Heart right ventricle (tissue), 16 donors: ENCODE data around the gene PTPN2. TPM values are rescaled to one million over a fixed set of nuclear protein-coding genes. Genes with fewer than 3 reads are reported as not detected.
"Not testable (repeated sequence)": the region's sequence is repeated elsewhere in the genome, so short reads cannot be mapped to it uniquely, and the experiment has no call there.

Experiments used
- ATAC-seq, 8 donors: fragments of 200-7000 bp; cut with Tn5 transposase; one replicate each; pipeline ENCODE4 v1.9.1; 2020; ENCODE audit warnings: mild to moderate bottlenecking in 8 of 8, moderate library complexity in 8 of 8, moderate number of reproducible peaks in 1 of 8
- DNase-seq, 2 donors: peaks; one replicate each; pipeline ENCODE4 v3.0.0-alpha.2; 2020
- H3K27ac ChIP-seq, 10 donors: fragments of 200-600 bp; sonication (generic) in 2 of 10; one replicate each; pipeline versions ENCODE4 v1.5.0 to v1.8.0; 2020 to 2022; ENCODE audit warnings: mild to moderate bottlenecking in 3 of 10
- H3K27me3 ChIP-seq, 7 donors: fragments of 200-600 bp; one replicate each; pipeline ENCODE4 v1.8.0; 2021 to 2022; ENCODE audit warnings: mild to moderate bottlenecking in 2 of 7
- H3K36me3 ChIP-seq, 9 donors: fragments of 200-600 bp; sonication (generic) in 1 of 9; one replicate each; pipeline versions ENCODE4 v1.5.0 to v1.8.0; 2020 to 2022; ENCODE audit warnings: mild to moderate bottlenecking in 2 of 9
- H3K4me1 ChIP-seq, 9 donors: fragments of 200-600 bp; sonication (generic) in 1 of 9; one replicate each; pipeline versions ENCODE4 v1.5.0 to v1.8.0; 2020 to 2022; ENCODE audit warnings: mild to moderate bottlenecking in 4 of 9
- H3K4me3 ChIP-seq, 10 donors: fragments of 200-600 bp; sonication (generic) in 2 of 10; one replicate each; pipeline versions ENCODE4 v1.5.0 to v1.8.0; 2020 to 2022; ENCODE audit warnings: mild to moderate bottlenecking in 7 of 10, moderate library complexity in 2 of 10
- H3K9me3 ChIP-seq, 11 donors: fragments of 200-600 bp in 10 of 11; sonication (generic) in 2 of 11; one replicate each; pipeline versions ENCODE4 v1.5.0 to v1.8.0; 2013 to 2022; ENCODE audit warnings: mild to moderate bottlenecking in 2 of 11, control low read depth in 1 of 11, moderate library complexity in 1 of 11
- CTCF ChIP-seq, 9 donors: fragments of 200-600 bp; sonication (generic) in 2 of 9; IDR thresholded peaks; one replicate each; pipeline versions ENCODE4 v1.5.0 to v1.8.0; 2021 to 2022; ENCODE audit warnings: antibody characterized with exemption in 9 of 9, mild to moderate bottlenecking in 5 of 9, moderate library complexity in 1 of 9
- WGBS, 2 donors: extraction: QIAGEN DNeasy Blood & Tissue Kit; methylation state at CpG; one replicate each; pipeline ENCODE4 v1.1.7; 2013; ENCODE audit warnings: inconsistent platforms in 1 of 2; 5-methylcytosine and 5-hydroxymethylcytosine counted together
- intact Hi-C, 10 donors: fragments of 100-400 bp; cut with DNase I; formaldehyde crosslinking; loops; one replicate each; pipeline versions ENCODE4 v1.11.1 to v1.14.2; 2022
- polyA plus RNA-seq, 2 donors: library from polyadenylated mRNA; stranded (reverse); fragments of 200-250 nt; gene quantifications; one replicate each; pipeline ENCODE4 v1.2.3, GENCODE V29; 2013
- total RNA-seq, 10 donors: library from RNA; stranded (reverse); fragmentation: NEBNext Ultra II Directional in 3 of 10; extraction: Animal tissue kit (Norgen Biotek cat#: 25700) in 3 of 10; gene quantifications; one replicate each; pipeline versions ENCODE4 v1.2.1 to v1.2.4, GENCODE V29; 2021 to 2023
- donor health status: Arrhythmogenic right ventricular cardiomyopathy.
- donor health status: ischemic (EF 13 %, LVEDD 7.1; RV severe dilation, severe dysfunction).
- donor health status: healthy with polysubstance abuse.
- donor health status: DM: no; HTN: yes; CAD: no.
- donor health status: DM: no; HTN: no; CAD: no.
- donor health status: ischemic (EF 25% LVEDD 6.9; RV normal size, moderate dysfunction).
- donor health status: ischemic (EF 25% LVEDD 5.7; RV mildly dilated, moderate dysfunction).
- donor health status: healthy.
- donor health status: DM: yes; HTN: yes; CAD: no.
- donor health status: Ischemic cardiomyopathy.
- donor health status: ischemic (EF 35%, LVEDD 5.7; RV mildly dilated, moderate dysfunction).
- donor health status: nonischemic (EF 11% LVEDD 7.7; RV severe dilation, severe dysfunction).
- donor health status: DM: yes; HTN: yes; CAD: no.
- donor health status: PGD.
- donor health status: ischemic (EF 29% LVEDD 5.4; RV normal size, mild dysfunction).
- donor health status: nonischemic (EF 23%, LVEDD 6.1; RV moderate dilation, normal function).

PTPN2 gene
- total and polyA plus RNA-seq, 12 donors: 10.5 to 19.5 (median 13.5) TPM

- no peaks in the 10 kb centered on the region for H3K4me1 ChIP-seq
- intact Hi-C loops: no loop called here
- ATAC-seq: no peak
- H3K27me3 ChIP-seq: no peaks in the 10 kb centered on the region
- H3K4me3 ChIP-seq: no peak overlapping the region
- no peak overlapping the region for H3K27ac ChIP-seq
- no peak for DNase-seq
- WGBS, 2 donors: 89 to 90% methylated on average over 21 of the region's 21 CpGs
- TF ChIP-seq CTCF (IDR thresholded peaks at IDR 0.05): no peak
- no peaks in the 10 kb centered on the region for H3K9me3 ChIP-seq
- H3K36me3 ChIP-seq: no peaks in the 10 kb centered on the region
These were observed 104.6 kb downstream of the PTPN2 start for GRCh38 chr18:12779456-12779855.

- Histone ChIP-seq H3K27me3 (no peaks in the 10 kb centered on the region), H3K4me3 (no peak overlapping the region), H3K4me1 (no peaks in the 10 kb centered on the region), H3K9me3 (no peaks in the 10 kb centered on the region), H3K36me3 (no peaks in the 10 kb centered on the region), H3K27ac (no peak overlapping the region)
- intact Hi-C loops: no loop called here
- DNase-seq (no peak), ATAC-seq (no peak)
- WGBS, 2 donors: 94 to 97% methylated on average over 11 of the region's 11 CpGs
- TF ChIP-seq CTCF (IDR thresholded peaks at IDR 0.05): no peak
These were observed 105.0 kb downstream of the PTPN2 start for GRCh38 chr18:12779043-12779442.

GRCh38 chr18:12777500-12777944, 106.5 kb downstream of the PTPN2 start:
- intact Hi-C loops: no loop called here
- WGBS, 2 donors: 81 to 91% methylated on average over 39 of the region's 39 CpGs
- H3K4me3 ChIP-seq: peak overlapping the region in 4 of 10 donors; percentile 5 to 23 (median 8)
- ATAC-seq: peak in 3 of 8 donors; percentile 54 to 64 (median 61)
- H3K9me3 ChIP-seq: no peaks in the 10 kb centered on the region
- H3K36me3 ChIP-seq: no peaks in the 10 kb centered on the region
- H3K27ac ChIP-seq: no peak overlapping the region
- H3K27me3 ChIP-seq: no peaks in the 10 kb centered on the region
- no peaks in the 10 kb centered on the region for H3K4me1 ChIP-seq
- TF ChIP-seq CTCF (IDR thresholded peaks at IDR 0.05): no peak
- no peak for DNase-seq

GRCh38 chr18:12776821-12777471, 107.1 kb downstream of the PTPN2 start:
- H3K27ac ChIP-seq: no peak overlapping the region
- no peaks in the 10 kb centered on the region for H3K27me3 ChIP-seq
- H3K4me1 ChIP-seq: no peaks in the 10 kb centered on the region
- no peaks in the 10 kb centered on the region for H3K36me3 ChIP-seq
- no peak for TF ChIP-seq CTCF (IDR thresholded peaks at IDR 0.05)
- intact Hi-C loops: no loop called here
- H3K9me3 ChIP-seq: no peaks in the 10 kb centered on the region
- no peak for DNase-seq
- H3K4me3 ChIP-seq: peak overlapping the region in 4 of 10 donors; percentile 5 to 23 (median 8)
- ATAC-seq: no peak
- WGBS, 2 donors: 77 to 90% methylated on average over 47 to 54 of the region's 54 CpGs

- H3K27me3 ChIP-seq, H3K4me1 ChIP-seq, H3K36me3 ChIP-seq, H3K9me3 ChIP-seq, DNase-seq, ATAC-seq, H3K27ac ChIP-seq, intact Hi-C loops: not testable (repeated sequence)
- 95 to 96% methylated on average over 7 of the region's 7 CpGs for WGBS, 2 donors
- peak overlapping the region in 1 of 10 donors; percentile 7 for H3K4me3 ChIP-seq
These were observed 107.6 kb downstream of the PTPN2 start for GRCh38 chr18:12776415-12776814.
